CD4-positive, alpha-beta T cell (primary cell): Measurements from ENCODE around the gene HNRNPA1. TPM values are rescaled to one million over a fixed set of nuclear protein-coding genes. Genes with fewer than 3 reads are reported as not detected.
"Not testable (repeated sequence)": the region's sequence is repeated elsewhere in the genome, so short reads cannot be mapped to it uniquely, and the experiment has no call there.

Experiments used
- ATAC-seq: fragments of 200-7000 bp; cut with Tn5 transposase; one replicate; pipeline ENCODE4 v1.10.0; 2022; ENCODE audit warnings: mild to moderate bottlenecking; ENCODE audit not compliant: poor library complexity
- CTCF ChIA-PET: fragments of 350-600 bp; sonication (Branson Sonifier 250); formaldehyde crosslinking; loops from one replicate; lab custom pipeline; 2021; ENCODE audit warnings: antibody characterized with exemption, inconsistent platforms; lab: Charles Lee
- POLR2A ChIA-PET: fragments of 350-600 bp; sonication (Branson Sonifier 250); formaldehyde crosslinking; loops from one replicate; lab custom pipeline; 2021; ENCODE audit warnings: antibody characterized with exemption, inconsistent platforms; lab: Charles Lee
- DNase-seq, 14 experiments: peaks; one replicate each; pipeline ENCODE4 v3.0.0-alpha.2; 2013 to 2020; ENCODE audit warnings: mixed read lengths in 2 of 14
- H3K27ac ChIP-seq, 2 donors: one replicate each; pipeline versions ENCODE4 v1.5.1 to v1.7.0; 2013; ENCODE audit warnings: low read length in 2 of 2, low read depth in 1 of 2, mild to moderate bottlenecking in 1 of 2
- H3K27me3 ChIP-seq, 2 experiments: 1 replicate in 1 of 2; 2 replicates in 1 of 2; pipeline versions ENCODE4 v1.6.1 to v1.7.0; 2013; ENCODE audit warnings: low read length in 2 of 2, control low read depth in 1 of 2, mild to moderate bottlenecking in 1 of 2, moderate library complexity in 1 of 2; ENCODE audit not compliant: insufficient read depth in 2 of 2, control insufficient read depth in 1 of 2
- H3K36me3 ChIP-seq: one replicate; pipeline ENCODE4 v1.6.1; 2013; ENCODE audit warnings: low read length, control low read depth; ENCODE audit not compliant: insufficient read depth
- H3K4me1 ChIP-seq: one replicate; pipeline ENCODE4 v1.6.1; 2013; ENCODE audit warnings: low read length, control low read depth; ENCODE audit not compliant: insufficient read depth
- H3K4me3 ChIP-seq: one replicate; pipeline ENCODE4 v1.5.1; 2013; ENCODE audit warnings: mild to moderate bottlenecking, low read length, moderate library complexity
- H3K9me3 ChIP-seq, 2 experiments: 1 replicate in 1 of 2; 2 replicates in 1 of 2; pipeline versions ENCODE4 v1.6.1 to v1.7.0; 2013; ENCODE audit warnings: low read length in 2 of 2, mild to moderate bottlenecking in 2 of 2, control low read depth in 1 of 2, moderate library complexity in 1 of 2; ENCODE audit not compliant: control insufficient read depth in 1 of 2, insufficient read depth in 1 of 2
- H3K27ac Mint-ChIP-seq: one replicate; pipeline ENCODE4 v1.8.0; 2020; ENCODE audit warnings: mixed read lengths
- H3K27me3 Mint-ChIP-seq: one replicate; pipeline ENCODE4 v1.8.0; 2021; ENCODE audit warnings: mixed read lengths
- H3K36me3 Mint-ChIP-seq: one replicate; pipeline ENCODE4 v1.8.0; 2021; ENCODE audit warnings: low read depth, mixed read lengths
- H3K4me1 Mint-ChIP-seq: one replicate; pipeline ENCODE4 v1.8.0; 2021; ENCODE audit warnings: low read depth, mixed read lengths
- H3K4me3 Mint-ChIP-seq: one replicate; pipeline ENCODE4 v1.8.0; 2020; ENCODE audit warnings: mild to moderate bottlenecking, mixed read lengths
- H3K9me3 Mint-ChIP-seq: one replicate; pipeline ENCODE4 v1.8.0; 2020; ENCODE audit warnings: mixed read lengths
- CTCF ChIP-seq: fragments of 200-600 bp; IDR thresholded peaks from one replicate; pipeline ENCODE4 v1.8.0; 2022; ENCODE audit warnings: antibody characterized with exemption, mild to moderate bottlenecking
- intact Hi-C, 2 experiments: fragments of 100-400 bp; cut with DNase I in 1 of 2; cut with micrococcal nuclease in 1 of 2; formaldehyde crosslinking; loops; one replicate each; pipeline versions ENCODE4 v1.15.1 to v1.9.0; 2023 to 2025; cut with DNase I, micrococcal nuclease
- total RNA-seq, 174 experiments: library from RNA in 2 of 174; stranded (reverse) in 2 of 174; gene quantifications; one replicate each; pipeline ENCODE4 v1.2.3 and lab custom pipeline; 2021 to 2026

HNRNPA1 gene
- total RNA-seq, 2 experiments from 2014 or later = 1,969 to 1,994 TPM

- Mint-ChIP-seq H3K27ac (no peak overlapping the region), H3K4me1 (peaks cover 11% of the 10 kb centered on the region), H3K27me3 (no peaks in the 10 kb centered on the region), H3K36me3 (peaks cover 6% of the 10 kb centered on the region), H3K9me3 (no peaks in the 10 kb centered on the region), H3K4me3 (no peak overlapping the region)
- TF ChIP-seq CTCF = no peak
- intact Hi-C loops = no loop called here
- CTCF ChIA-PET = interaction anchor here (1.9 kb wide), 1 partner anchor 14 kb away, joined by 8 read pairs; no protein-coding TSS in a partner anchor
- ATAC-seq = no peak
- H3K27ac ChIP-seq = no peak overlapping the region
- peaks cover 12% of the 10 kb centered on the region for H3K4me1 ChIP-seq
- H3K9me3 ChIP-seq = no peaks in the 10 kb centered on the region
- DNase-seq = no peak
- H3K27me3 ChIP-seq = no peaks in the 10 kb centered on the region
- H3K36me3 ChIP-seq = no peaks in the 10 kb centered on the region
- no peak overlapping the region for H3K4me3 ChIP-seq
- POLR2A ChIA-PET = no interaction called here
Measured at GRCh38 chr12:54321363-54321762, 40.8 kb downstream of the HNRNPA1 start.

GRCh38 chr12:54324617-54325441 lies 44.3 kb downstream of the HNRNPA1 start, which contains the start of gene COPZ1:
Gene COPZ1, plus strand, starts transcription at chr12:54325131. Its CDS starts 33 bp downstream, at chr12:54325164.
- H3K27me3 ChIP-seq = no peaks in the 10 kb centered on the region

GRCh38 chr12:54325442-54326109 lies 45.0 kb downstream of the HNRNPA1 start:
- ATAC-seq, H3K9me3 Mint-ChIP-seq, H3K9me3 ChIP-seq, H3K36me3 ChIP-seq, H3K27me3 ChIP-seq, H3K27me3 Mint-ChIP-seq: not testable (repeated sequence)
- H3K27ac ChIP-seq = peak overlapping the region; percentile 67 to 78
- intact Hi-C loops = loop anchor here (1.0 to 2.0 kb wide), 3 partner anchors 34 to 45 kb away; partner anchors contain the start of genes CBX5 (in 2 of the 2) and HNRNPA1 (in 2 of the 2)
- peak in 1 of 14 experiments; percentile 29 for DNase-seq
- H3K4me3 ChIP-seq = peak overlapping the region; percentile 76
- ChIA-PET POLR2A (interaction anchor here (0.5 to 2.5 kb wide), 29 partner anchors 8 to 1422 kb away, joined by 3 to 76 read pairs (median 5); partner anchors contain the start of genes CBX5, EIF4B, HNRNPA1 and NCKAP1L), CTCF (interaction anchor here (0.6 to 2.2 kb wide), 17 partner anchors 8 to 172 kb away, joined by 3 to 16 read pairs (median 6); partner anchors contain the start of genes CBX5, GTSF1 and NCKAP1L)
- Mint-ChIP-seq H3K27ac (peak overlapping the region; percentile 93), H3K4me3 (peak overlapping the region; percentile 92), H3K36me3 (peaks cover 20% of the 10 kb centered on the region), H3K4me1 (peaks cover 43% of the 10 kb centered on the region)
- peaks cover 30% of the 10 kb centered on the region for H3K4me1 ChIP-seq

More at GRCh38 chr12:54324617-54325441, 44.3 kb downstream of the HNRNPA1 start, which contains the start of gene COPZ1:
- Histone ChIP-seq H3K4me3 (peak within 1 kb of the TSS; percentile 76), H3K4me1 (peaks cover 22% of the 10 kb centered on the region), H3K9me3 (no peaks in the 10 kb centered on the region), H3K27ac (peak within 1 kb of the TSS; percentile 67 to 78), H3K36me3 (no peaks in the 10 kb centered on the region)
- DNase-seq (peak; percentile 84 to 99 (median 90)), ATAC-seq (peak; percentile 94)
- POLR2A ChIA-PET = interaction anchor here (0.5 to 2.5 kb wide), 30 partner anchors 8 to 1423 kb away, joined by 3 to 76 read pairs (median 4); partner anchors contain the start of genes CBX5, EIF4B, HNRNPA1 and NCKAP1L
- H3K4me1 Mint-ChIP-seq = peaks cover 36% of the 10 kb centered on the region
- peak within 1 kb of the TSS; percentile 93 for H3K27ac Mint-ChIP-seq
- H3K27me3 Mint-ChIP-seq = no peaks in the 10 kb centered on the region
- peak; percentile 88 for TF ChIP-seq CTCF
- intact Hi-C loops = loop anchor here (1.0 to 2.0 kb wide), 3 partner anchors 34 to 45 kb away; partner anchors contain the start of genes CBX5 (in 2 of the 2) and HNRNPA1 (in 2 of the 2)
- CTCF ChIA-PET = interaction anchor here (0.6 to 2.2 kb wide), 16 partner anchors 9 to 173 kb away, joined by 3 to 16 read pairs (median 6); partner anchors contain the start of genes CBX5, GTSF1 and NCKAP1L
- no peaks in the 10 kb centered on the region for H3K9me3 Mint-ChIP-seq
- peaks cover 13% of the 10 kb centered on the region for H3K36me3 Mint-ChIP-seq
- H3K4me3 Mint-ChIP-seq = peak within 1 kb of the TSS; percentile 92
